ENCODE results near the gene CSRNP3.

DNA sequence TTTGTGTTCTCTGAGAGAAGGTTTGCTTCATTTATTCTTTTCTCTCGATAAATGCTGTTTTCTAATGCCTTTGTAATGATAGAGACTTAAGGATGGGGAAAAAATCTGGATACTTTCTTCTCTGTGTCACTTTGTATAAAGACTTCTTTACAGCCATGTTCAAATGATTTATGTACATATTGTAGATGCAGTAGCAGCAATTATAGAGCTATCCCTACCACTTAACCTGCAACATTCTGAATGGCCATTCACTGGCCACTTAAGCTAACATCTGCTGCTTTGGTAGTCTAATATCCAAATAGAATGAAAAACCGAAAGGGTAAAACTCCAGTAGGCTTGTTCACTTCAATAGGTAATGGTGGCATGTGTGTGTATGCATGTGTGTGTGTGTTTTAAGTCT, 97.8 kb downstream of the CSRNP3 start:
- no peak for TF ChIP-seq CTCF (IDR thresholded peaks at IDR 0.05)
- no peak for TF ChIP-seq ZFX (IDR thresholded peaks at IDR 0.05; ENCODE audit: borderline replicate concordance)

Data from 22Rv1 (cell line).